Endometrial microvascular endothelial cells (primary cell): ENCODE data around the gene CNOT3. TPM values are rescaled to one million over a fixed set of nuclear protein-coding genes. Genes with fewer than 3 reads are reported as not detected.

Experiments used
- total RNA-seq: library from RNA; depleted of rRNA; stranded (reverse); fragments of >200 nt; gene quantifications from one replicate; pipeline ENCODE4 v1.2.3, GENCODE V29; 2015; ENCODE audit errors: inconsistent ontology term

Gene CNOT3
- total RNA-seq, 1 donor from 2014 or later, result 20.3 TPM

Other genes starting within 250 kb of the CNOT3 start
- not detected for gene CACNG7, start 228.5 kb upstream of the CNOT3 start, total RNA-seq
- gene CACNG8, start 174.8 kb upstream of the CNOT3 start, total RNA-seq, result 0.09 TPM
- 3.5 TPM for gene CACNG6, start 146.1 kb upstream of the CNOT3 start, total RNA-seq
- gene VSTM1, start 73.9 kb upstream of the CNOT3 start, total RNA-seq, result not detected
- not detected for gene TARM1, start 56.4 kb upstream of the CNOT3 start, total RNA-seq
- not detected for gene OSCAR, start 37.0 kb upstream of the CNOT3 start, total RNA-seq
- gene NDUFA3, start 34.9 kb upstream of the CNOT3 start, total RNA-seq, result 16.4 TPM
- gene TFPT, start 22.1 kb upstream of the CNOT3 start, total RNA-seq, result 45.4 TPM
- 127 TPM for gene PRPF31, start 22.0 kb upstream of the CNOT3 start, total RNA-seq
- gene LENG1, start 22.0 kb downstream of the CNOT3 start, total RNA-seq, result 15.8 TPM
- gene TMC4, start 35.4 kb downstream of the CNOT3 start, total RNA-seq, result not detected
- 303 TPM for gene MBOAT7, start 51.8 kb downstream of the CNOT3 start, total RNA-seq
- 77.5 TPM for gene TSEN34, start 53.5 kb downstream of the CNOT3 start, total RNA-seq
- 2,287 TPM for gene RPS9, start 63.1 kb downstream of the CNOT3 start, total RNA-seq
- gene LILRB3, start 85.2 kb downstream of the CNOT3 start, total RNA-seq, result not detected
- not detected for gene LILRA6, start 105.0 kb downstream of the CNOT3 start, total RNA-seq
- not detected for gene LILRB5, start 119.5 kb downstream of the CNOT3 start, total RNA-seq
- not detected for gene LILRB2, start 143.3 kb downstream of the CNOT3 start, total RNA-seq
- not detected for gene LILRA5, start 175.4 kb downstream of the CNOT3 start, total RNA-seq
- gene LILRA4, start 201.4 kb downstream of the CNOT3 start, total RNA-seq, result not detected
- gene LAIR1, start 227.2 kb downstream of the CNOT3 start, total RNA-seq, result not detected